Ectodermal cell (in vitro differentiated cells): Measurements from ENCODE around the gene OMD.

Experiments
- H3K27ac ChIP-seq: 2 replicates; pipeline ENCODE4 v1.7.0; 2013; ENCODE audit warnings: mild to moderate bottlenecking, low read depth, low read length; ENCODE audit not compliant: insufficient read depth, poor library complexity, severe bottlenecking
- H3K27me3 ChIP-seq: 2 replicates; pipeline ENCODE4 v1.7.0; 2013; ENCODE audit warnings: mild to moderate bottlenecking, low read length; ENCODE audit not compliant: insufficient read depth, control insufficient read depth, poor library complexity, severe bottlenecking
- H3K36me3 ChIP-seq: one replicate; pipeline ENCODE4 v1.7.0; 2013; ENCODE audit warnings: low read length; ENCODE audit not compliant: control insufficient read depth, insufficient read depth
- H3K4me1 ChIP-seq: one replicate; pipeline ENCODE4 v1.7.0; 2013; ENCODE audit warnings: low read length; ENCODE audit not compliant: control insufficient read depth, insufficient read depth
- H3K4me3 ChIP-seq: 2 replicates; pipeline ENCODE4 v1.7.0; 2013; ENCODE audit warnings: low read depth, low read length, control low read depth; ENCODE audit not compliant: insufficient read depth
- H3K9me3 ChIP-seq: 2 replicates; pipeline ENCODE4 v1.7.0; 2013; ENCODE audit warnings: mild to moderate bottlenecking, low read length, moderate library complexity; ENCODE audit not compliant: control insufficient read depth
- WGBS, 2 experiments: methylation state at CpG; one replicate each; pipeline ENCODE4 v1.1.7; 2013; ENCODE audit warnings: missing lambda C conversion rate in 2 of 2; 5-methylcytosine and 5-hydroxymethylcytosine counted together

Gene OMD

DNA sequence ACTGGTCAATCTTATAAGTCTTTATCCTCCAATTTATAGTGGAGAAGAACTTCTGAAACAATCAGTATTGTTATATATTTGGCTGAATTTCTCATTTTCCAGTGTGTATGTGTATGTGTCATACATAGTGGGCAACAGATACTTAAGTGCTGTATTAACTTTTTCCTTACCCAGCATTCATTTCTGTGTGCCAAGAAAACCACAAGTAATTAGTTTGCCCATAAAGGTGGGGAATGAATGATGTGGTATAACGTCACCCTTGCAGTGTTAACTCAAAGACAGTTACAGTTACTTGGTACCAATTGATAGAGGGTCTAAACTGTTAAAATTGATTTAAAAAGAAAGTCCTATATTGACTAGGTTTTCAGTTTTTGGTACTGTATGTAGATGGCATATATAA, 21.9 kb downstream of the OMD start:
- no peaks in the 10 kb centered on the region for H3K27me3 ChIP-seq
- H3K27ac ChIP-seq, result no peak overlapping the region
- 79 to 100% methylated on average over 1 of the region's 1 CpG for WGBS, 2 experiments
- no peak overlapping the region for H3K4me3 ChIP-seq
- H3K4me1 ChIP-seq, result no peaks in the 10 kb centered on the region
- no peaks in the 10 kb centered on the region for H3K36me3 ChIP-seq
- no peaks in the 10 kb centered on the region for H3K9me3 ChIP-seq

DNA sequence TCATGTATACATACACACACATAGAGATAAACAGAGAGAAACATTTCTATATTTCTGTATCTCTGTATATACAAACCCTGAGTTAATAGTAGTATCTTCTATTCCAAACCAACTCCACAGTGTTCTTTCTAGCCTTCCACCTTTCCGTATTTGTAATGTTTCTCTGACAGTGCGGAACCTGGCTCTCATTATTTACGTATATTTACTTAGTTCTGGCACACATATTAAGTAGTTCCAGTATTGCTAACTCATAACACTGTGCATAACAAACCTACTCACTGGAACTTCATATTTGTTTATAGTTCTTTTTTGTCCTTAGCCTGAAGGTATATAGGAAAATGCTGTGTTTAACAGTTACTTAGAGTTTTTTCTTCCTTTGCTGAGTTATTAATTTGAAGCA, 26.4 kb downstream of the OMD start:
- no peaks in the 10 kb centered on the region for H3K9me3 ChIP-seq
- WGBS, 2 experiments, result 93 to 94% methylated on average over 3 of the region's 3 CpGs
- H3K36me3 ChIP-seq, result no peaks in the 10 kb centered on the region
- no peaks in the 10 kb centered on the region for H3K27me3 ChIP-seq
- H3K4me3 ChIP-seq, result no peak overlapping the region
- no peak overlapping the region for H3K27ac ChIP-seq
- no peaks in the 10 kb centered on the region for H3K4me1 ChIP-seq

DNA sequence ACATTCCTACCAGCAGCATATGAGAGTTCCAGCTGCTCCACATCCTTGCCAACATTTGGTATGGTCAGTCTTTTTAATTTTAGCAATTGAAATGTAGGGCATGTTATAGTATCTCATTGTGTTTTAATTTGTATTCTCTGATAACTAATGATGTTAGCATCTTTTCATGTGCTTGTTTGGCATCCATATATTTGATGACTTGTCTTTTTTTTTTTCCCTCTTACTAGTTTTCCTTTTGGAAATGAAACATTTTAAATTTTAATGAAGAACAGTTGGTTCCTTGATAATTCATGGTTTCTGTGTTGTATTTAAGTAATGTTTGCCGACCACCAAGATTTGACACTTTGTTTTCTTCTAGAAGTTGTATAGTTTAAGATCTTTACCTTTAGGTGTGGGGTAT, 28.7 kb downstream of the OMD start:
- H3K9me3 ChIP-seq, result no peaks in the 10 kb centered on the region
- H3K4me1 ChIP-seq, result no peaks in the 10 kb centered on the region
- H3K4me3 ChIP-seq, result no peak overlapping the region
- H3K27ac ChIP-seq, result no peak overlapping the region
- WGBS, 2 experiments, result 91 to 96% methylated on average over 1 of the region's 1 CpG
- no peaks in the 10 kb centered on the region for H3K27me3 ChIP-seq
- H3K36me3 ChIP-seq, result no peaks in the 10 kb centered on the region

DNA sequence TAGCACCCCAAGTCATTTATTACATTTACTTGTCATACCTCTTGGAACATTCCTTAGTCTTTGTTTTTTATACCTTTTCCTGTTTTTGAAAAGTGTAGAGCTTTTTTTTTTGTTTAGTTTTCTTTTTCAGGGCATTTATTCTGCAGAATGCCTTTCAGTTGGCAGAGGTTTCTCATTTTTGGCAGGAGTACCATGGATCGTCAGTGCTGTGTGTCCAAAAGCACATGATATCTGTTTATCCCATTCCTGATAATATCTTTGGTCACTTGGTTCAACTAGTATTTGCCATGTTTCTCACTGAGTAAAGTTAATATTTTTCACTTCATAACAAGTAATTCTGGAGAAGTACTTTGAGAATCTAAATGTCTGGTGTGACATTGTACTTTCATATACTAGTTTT, 30.6 kb downstream of the OMD start:
- Histone ChIP-seq H3K9me3 (no peaks in the 10 kb centered on the region), H3K4me3 (no peak overlapping the region), H3K4me1 (no peaks in the 10 kb centered on the region), H3K27me3 (no peaks in the 10 kb centered on the region), H3K27ac (no peak overlapping the region), H3K36me3 (no peaks in the 10 kb centered on the region)
- WGBS, 2 experiments, result 100% methylated on average over 1 of the region's 1 CpG

DNA sequence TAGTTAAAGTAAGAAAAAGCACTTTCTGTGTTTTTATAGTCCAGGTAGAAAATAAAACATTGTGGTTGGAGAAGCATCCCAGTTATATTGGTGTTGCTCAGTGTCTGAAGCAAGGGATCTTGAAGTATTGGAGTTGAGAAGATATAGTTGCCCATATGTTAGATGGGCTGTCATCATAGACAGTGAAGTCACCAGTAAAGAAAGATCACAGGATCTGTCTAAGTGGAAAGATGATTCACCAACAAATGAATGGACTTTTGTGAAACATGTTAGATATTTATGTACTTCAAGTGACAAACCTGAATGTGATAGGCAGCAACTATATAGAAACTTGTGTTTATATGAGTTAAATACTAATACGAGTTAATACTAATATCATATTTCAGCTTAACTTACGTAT, 31.6 kb downstream of the OMD start:
- H3K9me3 ChIP-seq, result no peaks in the 10 kb centered on the region
- H3K27me3 ChIP-seq, result no peaks in the 10 kb centered on the region
- H3K4me1 ChIP-seq, result no peaks in the 10 kb centered on the region
- H3K27ac ChIP-seq, result no peak overlapping the region
- WGBS, 2 experiments, result 83 to 84% methylated on average over 2 of the region's 2 CpGs
- no peaks in the 10 kb centered on the region for H3K36me3 ChIP-seq
- no peak overlapping the region for H3K4me3 ChIP-seq

DNA sequence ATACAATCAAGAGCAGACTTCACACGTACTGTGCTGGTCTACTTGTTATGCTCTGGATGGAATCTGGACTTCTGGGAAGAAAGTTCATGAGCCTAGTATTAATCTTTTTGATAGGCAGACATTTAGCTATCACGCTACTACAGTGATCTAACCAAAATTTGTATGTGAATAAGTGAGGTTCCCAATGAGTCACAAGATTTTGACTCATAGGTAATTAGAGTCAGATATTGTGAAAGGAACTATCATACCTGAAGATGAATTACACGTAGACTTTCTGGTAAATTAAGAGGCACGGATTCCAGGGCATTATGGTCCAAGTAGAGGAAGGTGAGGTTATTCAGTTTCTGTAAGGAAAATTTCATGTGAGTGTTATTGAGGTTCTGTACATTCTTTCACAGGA, 38.3 kb downstream of the OMD start:
- no peaks in the 10 kb centered on the region for H3K4me1 ChIP-seq
- no peaks in the 10 kb centered on the region for H3K36me3 ChIP-seq
- H3K27ac ChIP-seq, result no peak overlapping the region
- no peaks in the 10 kb centered on the region for H3K27me3 ChIP-seq
- WGBS, 2 experiments, result 94% methylated on average over 4 of the region's 4 CpGs
- H3K9me3 ChIP-seq, result no peaks in the 10 kb centered on the region
- no peak overlapping the region for H3K4me3 ChIP-seq

DNA sequence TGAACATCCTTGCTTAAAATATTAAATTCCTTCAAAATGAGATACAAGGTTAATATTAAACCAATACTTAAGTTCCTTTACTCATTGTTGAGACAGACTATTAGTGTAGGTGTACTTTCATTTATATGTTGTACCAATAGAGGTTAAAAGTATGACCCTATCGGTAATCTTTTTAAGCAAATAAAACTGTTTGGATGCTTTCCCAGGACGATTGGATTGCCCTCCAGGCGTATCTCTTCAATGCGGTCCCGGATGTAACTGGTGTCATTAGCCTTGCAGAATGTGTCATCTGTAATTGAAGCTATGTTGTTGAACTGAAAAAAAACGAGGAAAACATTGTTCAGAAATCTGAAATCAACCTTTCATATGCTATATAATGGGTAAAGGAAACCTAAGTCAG, 38.8 kb downstream of the OMD start:
- H3K4me3 ChIP-seq, result no peak overlapping the region

DNA sequence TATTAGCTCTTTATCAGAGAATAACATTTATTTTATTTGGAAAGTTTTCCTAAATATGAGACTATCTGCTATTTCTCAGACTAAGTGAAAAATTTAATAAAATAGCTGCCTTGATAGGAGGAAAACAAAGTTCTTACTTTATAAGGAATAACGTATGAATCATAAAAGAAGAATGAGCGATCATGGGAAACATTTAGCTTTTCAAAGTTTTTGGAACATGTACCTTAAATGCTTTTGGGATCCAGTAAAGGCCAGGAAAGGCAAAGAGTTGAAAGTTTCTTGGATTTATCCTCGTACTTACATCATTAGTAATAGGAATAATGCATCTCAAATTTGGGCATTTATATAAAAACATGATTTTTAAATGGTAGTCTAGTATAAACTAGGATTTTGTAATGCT, 39.3 kb downstream of the OMD start:
- WGBS, 2 experiments, result 77 to 85% methylated on average over 2 to 3 of the region's 3 CpGs
- no peaks in the 10 kb centered on the region for H3K36me3 ChIP-seq
- no peak overlapping the region for H3K4me3 ChIP-seq

More for the DNA sequence above, 38.8 kb downstream of the OMD start:
- Histone ChIP-seq H3K9me3 (no peaks in the 10 kb centered on the region), H3K27ac (no peak overlapping the region), H3K36me3 (no peaks in the 10 kb centered on the region), H3K27me3 (no peaks in the 10 kb centered on the region), H3K4me1 (no peaks in the 10 kb centered on the region)
- 89 to 92% methylated on average over 5 to 6 of the region's 6 CpGs for WGBS, 2 experiments

DNA sequence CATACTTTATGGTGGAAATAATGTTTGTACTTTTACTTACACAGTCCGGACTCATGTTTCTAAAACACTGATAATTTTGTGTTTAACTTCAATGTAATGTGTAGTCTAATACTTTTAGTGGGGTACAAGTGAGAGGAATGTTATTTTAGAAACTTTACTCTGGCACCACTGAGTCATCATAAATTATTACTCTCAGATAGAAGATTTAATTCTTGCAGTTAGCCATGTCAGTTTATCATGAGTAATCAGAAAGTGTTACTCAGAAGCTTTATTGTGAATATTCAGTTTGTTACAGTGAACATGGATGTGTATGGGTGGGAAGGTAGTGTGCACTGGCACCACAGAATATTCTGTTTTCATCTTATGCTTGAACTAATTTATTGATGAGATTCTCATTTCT, 39.9 kb downstream of the OMD start:
- Histone ChIP-seq H3K36me3 (no peaks in the 10 kb centered on the region), H3K9me3 (no peaks in the 10 kb centered on the region), H3K27ac (no peak overlapping the region), H3K4me1 (no peaks in the 10 kb centered on the region), H3K27me3 (no peaks in the 10 kb centered on the region), H3K4me3 (no peak overlapping the region)
- WGBS, 2 experiments, result 92 to 100% methylated on average over 1 of the region's 1 CpG

More for the DNA sequence above, 39.3 kb downstream of the OMD start:
- Histone ChIP-seq H3K4me1 (no peaks in the 10 kb centered on the region), H3K27me3 (no peaks in the 10 kb centered on the region), H3K9me3 (no peaks in the 10 kb centered on the region), H3K27ac (no peak overlapping the region)

DNA sequence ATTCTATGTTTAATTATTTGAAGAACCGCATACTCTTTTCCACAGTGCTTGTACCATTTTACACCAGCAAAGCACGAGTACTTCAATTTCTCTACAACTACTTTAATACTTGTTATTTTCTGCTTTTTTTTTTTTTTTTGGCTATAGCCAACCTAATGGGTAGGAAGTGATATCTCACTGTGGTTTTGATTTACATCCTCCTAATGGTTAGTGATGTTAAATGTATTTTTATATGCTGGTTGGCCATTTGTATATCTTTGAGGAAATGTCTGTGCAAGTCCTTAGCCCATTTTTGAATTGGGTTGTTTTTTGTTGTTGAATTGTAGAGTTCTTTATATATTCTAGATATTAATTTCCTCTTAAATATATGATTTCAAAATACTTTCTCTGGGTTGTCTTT, 42.5 kb downstream of the OMD start:
- no peaks in the 10 kb centered on the region for H3K4me1 ChIP-seq
- no peaks in the 10 kb centered on the region for H3K9me3 ChIP-seq
- H3K27me3 ChIP-seq, result no peaks in the 10 kb centered on the region
- H3K4me3 ChIP-seq, result no peak overlapping the region
- H3K27ac ChIP-seq, result no peak overlapping the region
- H3K36me3 ChIP-seq, result no peaks in the 10 kb centered on the region
- 86 to 100% methylated on average over 1 of the region's 2 CpGs for WGBS, 2 experiments

DNA sequence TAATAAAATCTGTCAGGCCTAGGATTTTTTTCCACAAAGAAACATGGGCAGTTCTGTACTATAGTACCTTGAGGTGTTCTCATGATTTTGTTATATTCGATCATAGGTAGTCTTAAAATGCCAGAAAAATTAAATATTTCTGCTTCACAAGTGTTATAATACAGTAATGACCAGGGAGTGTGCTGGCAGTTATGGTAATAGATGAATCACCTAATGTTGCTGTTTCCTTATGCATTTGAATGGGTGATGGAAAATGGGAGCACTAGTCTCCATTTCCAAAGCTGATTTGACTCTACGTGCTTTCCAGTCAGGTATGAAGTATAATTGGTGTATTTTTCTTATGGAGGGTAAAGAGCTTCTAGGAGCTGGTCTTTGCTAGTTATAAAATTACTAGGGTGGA, 43.7 kb downstream of the OMD start:
- no peak overlapping the region for H3K27ac ChIP-seq
- H3K4me1 ChIP-seq, result no peaks in the 10 kb centered on the region
- WGBS, 2 experiments, result 89 to 90% methylated on average over 2 of the region's 2 CpGs
- H3K36me3 ChIP-seq, result no peaks in the 10 kb centered on the region
- H3K27me3 ChIP-seq, result no peaks in the 10 kb centered on the region
- H3K9me3 ChIP-seq, result no peaks in the 10 kb centered on the region
- H3K4me3 ChIP-seq, result no peak overlapping the region
